HEK293 (cell line): Measurements from ENCODE around the gene HPD.
A peak's percentile ranks its signal among the peaks of the same experiment; 100 is the strongest.

Experiments used
- CTCF ChIA-PET: fragments of 350-600 bp; formaldehyde crosslinking; extraction: SDS; loops from one replicate; lab custom pipeline; 2021; ENCODE audit warnings: antibody characterized with exemption; lab: Yijun Ruan, JAX
- POLR2A ChIA-PET: fragments of 300-600 bp; formaldehyde crosslinking; extraction: SDS; loops from one replicate; lab custom pipeline; 2020; ENCODE audit warnings: antibody characterized with exemption, inconsistent platforms; lab: Yijun Ruan, JAX
- H3K27ac ChIP-seq: fragments of 200-500 bp; sonication (Bioruptor generic); 2 replicates; pipeline ENCODE4 v1.5.1; 2014; ENCODE audit warnings: low read depth, low read length, control low read depth, inconsistent platforms; ENCODE audit errors: extremely low read depth
- H3K36me3 ChIP-seq, 2 experiments: fragments of 200-500 bp in 1 of 2; sonication (Bioruptor generic) in 1 of 2; 1 replicate in 1 of 2; 2 replicates in 1 of 2; pipeline ENCODE4 v1.5.1; 2014 to 2017; ENCODE audit warnings: inconsistent platforms in 2 of 2, low read length in 2 of 2; ENCODE audit not compliant: control insufficient read depth in 2 of 2, insufficient read depth in 1 of 2
- H3K4me1 ChIP-seq: fragments of 200-500 bp; sonication (Bioruptor generic); 2 replicates; pipeline ENCODE4 v1.5.1; 2014; ENCODE audit warnings: mild to moderate bottlenecking, low read length, inconsistent platforms; ENCODE audit not compliant: control insufficient read depth, insufficient read depth
- H3K4me3 ChIP-seq: 2 replicates; pipeline ENCODE4 v1.5.1; 2011; ENCODE audit warnings: low read depth, mild to moderate bottlenecking, control low read depth, low read length, moderate library complexity
- H3K9me3 ChIP-seq: fragments of 200-500 bp; sonication (Bioruptor generic); 2 replicates; pipeline ENCODE4 v1.5.1; 2014; ENCODE audit warnings: low read depth, low read length, inconsistent platforms; ENCODE audit not compliant: control insufficient read depth, insufficient read depth
- FEZF1 ChIP-seq: fragments of 450-650 bp; formaldehyde crosslinking; IDR thresholded peaks from 2 replicates; pipeline ENCODE4 v1.5.1; 2016; ENCODE audit warnings: missing biosample characterization, missing genetic modification characterization
- GFI1B ChIP-seq: fragments of 450-650 bp; formaldehyde crosslinking; IDR thresholded peaks from 2 replicates; pipeline ENCODE4 v1.5.1; 2016; ENCODE audit warnings: missing biosample characterization, missing genetic modification characterization
- HIC1 ChIP-seq: fragments of 450-650 bp; formaldehyde crosslinking; IDR thresholded peaks from 2 replicates; pipeline ENCODE4 v1.5.1; 2016; ENCODE audit warnings: missing biosample characterization, missing genetic modification characterization
- KLF10 ChIP-seq: fragments of 450-650 bp; IDR thresholded peaks from 2 replicates; pipeline ENCODE4 v1.5.1; 2018; ENCODE audit warnings: missing biosample characterization, mild to moderate bottlenecking, missing genetic modification characterization
- KLF16 ChIP-seq: fragments of 450-650 bp; formaldehyde crosslinking; IDR thresholded peaks from 2 replicates; pipeline ENCODE4 v1.5.1; 2017; ENCODE audit warnings: missing biosample characterization, missing genetic modification characterization
- SETDB1 ChIP-seq: IDR thresholded peaks from one replicate; pipeline ENCODE4 v1.6.1; 2017; ENCODE audit warnings: mild to moderate bottlenecking, low read length, moderate library complexity, mixed read lengths; ENCODE audit not compliant: insufficient read length
- WT1 ChIP-seq: fragments of 450-650 bp; formaldehyde crosslinking; IDR thresholded peaks from 2 replicates; pipeline ENCODE4 v1.5.1; 2016; ENCODE audit warnings: missing biosample characterization, missing genetic modification characterization
- ZNF19 ChIP-seq: fragments of 450-650 bp; formaldehyde crosslinking; IDR thresholded peaks from 2 replicates; pipeline ENCODE4; 2016; ENCODE audit warnings: missing biosample characterization, missing genetic modification characterization, low read depth
- ZNF2 ChIP-seq: fragments of 450-650 bp; formaldehyde crosslinking; IDR thresholded peaks from 2 replicates; pipeline ENCODE4 v1.5.1; 2016; ENCODE audit warnings: missing biosample characterization, missing genetic modification characterization
- ZNF214 ChIP-seq: fragments of 450-650 bp; formaldehyde crosslinking; IDR thresholded peaks from 2 replicates; pipeline ENCODE4 v1.5.1; 2017; ENCODE audit warnings: missing biosample characterization, mild to moderate bottlenecking, missing genetic modification characterization, borderline replicate concordance
- ZNF223 ChIP-seq: fragments of 450-650 bp; formaldehyde crosslinking; IDR thresholded peaks from 2 replicates; pipeline ENCODE4 v1.5.1; 2016; ENCODE audit warnings: missing biosample characterization, missing genetic modification characterization
- ZNF239 ChIP-seq: fragments of 450-650 bp; formaldehyde crosslinking; IDR thresholded peaks from 2 replicates; pipeline ENCODE4 v1.5.1; 2016; ENCODE audit warnings: missing biosample characterization, missing genetic modification characterization
- ZNF335 ChIP-seq: fragments of 450-650 bp; formaldehyde crosslinking; conservative IDR thresholded peaks from 2 replicates; pipeline ENCODE4 v1.5.1; 2016; ENCODE audit warnings: missing biosample characterization, missing genetic modification characterization
- ZNF391 ChIP-seq: fragments of 450-650 bp; formaldehyde crosslinking; IDR thresholded peaks from 2 replicates; pipeline ENCODE4 v1.5.1; 2016; ENCODE audit warnings: low read depth, missing biosample characterization, missing genetic modification characterization, borderline replicate concordance
- ZNF473 ChIP-seq: fragments of 450-650 bp; formaldehyde crosslinking; IDR thresholded peaks from 2 replicates; pipeline ENCODE4 v1.5.1; 2017; ENCODE audit warnings: missing biosample characterization, missing genetic modification characterization
- ZNF571 ChIP-seq: fragments of 450-650 bp; formaldehyde crosslinking; IDR thresholded peaks from 2 replicates; pipeline ENCODE4 v1.5.0; 2017; ENCODE audit warnings: missing biosample characterization, missing genetic modification characterization
- ZNF610 ChIP-seq: fragments of 450-650 bp; formaldehyde crosslinking; IDR thresholded peaks from 2 replicates; pipeline ENCODE4 v1.5.1; 2016; ENCODE audit warnings: missing biosample characterization, missing genetic modification characterization, borderline replicate concordance
- ZNF621 ChIP-seq: fragments of 450-650 bp; formaldehyde crosslinking; IDR thresholded peaks from 2 replicates; pipeline ENCODE4 v1.5.1; 2017; ENCODE audit warnings: missing biosample characterization, missing genetic modification characterization
- ZNF629 ChIP-seq: fragments of 450-650 bp; formaldehyde crosslinking; IDR thresholded peaks from 2 replicates; pipeline ENCODE4 v1.5.1; 2017; ENCODE audit warnings: missing biosample characterization, missing genetic modification characterization
- ZNF654 ChIP-seq: fragments of 450-650 bp; formaldehyde crosslinking; IDR thresholded peaks from 2 replicates; pipeline ENCODE4 v1.5.1; 2016; ENCODE audit warnings: low read depth, missing biosample characterization, missing genetic modification characterization
- ZNF677 ChIP-seq: fragments of 450-650 bp; IDR thresholded peaks from 2 replicates; pipeline ENCODE4 v1.5.0; 2018; ENCODE audit warnings: missing biosample characterization, mild to moderate bottlenecking, missing genetic modification characterization, moderate library complexity
- ZSCAN23 ChIP-seq: fragments of 450-650 bp; formaldehyde crosslinking; IDR thresholded peaks from 2 replicates; pipeline ENCODE4 v1.5.1; 2016; ENCODE audit warnings: missing biosample characterization, missing genetic modification characterization
- TF ChIP-seq, protein P1 (sequence below): fragments of 450-650 bp; formaldehyde crosslinking; IDR thresholded peaks from 2 replicates; pipeline ENCODE4 v1.5.1; 2016; ENCODE audit warnings: missing biosample characterization, missing genetic modification characterization
- TF ChIP-seq, protein P2 (sequence below): fragments of 450-650 bp; formaldehyde crosslinking; IDR thresholded peaks from 2 replicates; pipeline ENCODE4 v1.5.1; 2017; ENCODE audit warnings: missing biosample characterization, missing genetic modification characterization

The HPD gene

DNA sequence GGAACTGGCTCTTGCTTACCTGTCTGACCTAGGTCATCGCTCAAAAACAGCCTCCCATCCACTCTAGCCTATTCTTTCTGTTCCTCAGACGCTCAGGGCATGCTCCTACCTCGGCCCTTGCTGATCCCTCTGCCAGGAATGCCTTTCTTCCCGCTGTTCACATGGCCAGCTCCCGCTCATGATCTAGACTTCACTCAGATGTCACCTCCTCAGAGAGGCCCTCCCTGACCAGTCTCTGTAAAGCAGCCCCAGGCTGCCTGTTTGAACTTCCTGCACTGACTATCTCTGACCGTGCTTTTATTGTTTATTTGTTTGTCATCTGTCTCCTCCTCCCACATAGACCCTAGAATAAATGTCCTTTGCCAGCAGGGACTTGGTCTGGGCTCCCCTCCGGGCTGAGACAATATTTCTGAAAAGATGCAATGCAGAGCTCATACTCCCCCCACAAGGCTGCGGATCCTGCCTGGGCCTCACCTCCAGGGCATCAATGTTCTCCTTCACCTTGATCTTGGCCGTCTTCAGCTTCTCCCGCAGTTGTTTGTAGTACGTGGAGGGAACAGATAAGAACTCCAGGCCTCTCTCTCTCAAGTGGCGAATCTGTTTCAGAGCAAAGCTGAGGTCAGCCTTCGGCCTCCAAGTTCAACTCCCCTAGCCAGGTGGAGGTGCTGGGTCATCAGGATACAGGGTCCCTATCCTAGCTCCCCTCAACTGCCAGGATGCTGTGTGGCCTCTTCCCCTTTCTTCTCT, 15.2 kb downstream of the HPD start:
- no peak overlapping the region for H3K27ac ChIP-seq
- CTCF ChIA-PET: interaction anchor here (0.6 to 2.3 kb wide), 5 partner anchors 31 to 292 kb away, joined by 3 to 10 read pairs (median 3); no protein-coding TSS in a partner anchor
- H3K4me3 ChIP-seq: no peak overlapping the region
- POLR2A ChIA-PET: interaction anchor here (0.6 to 1.8 kb wide), 4 partner anchors 10 to 263 kb away, joined by 3 to 7 read pairs (median 4); partner anchors contain the start of genes HPD and PSMD9
- peaks cover 5% of the 10 kb centered on the region; the same call in 1 of the 2 replicates for H3K4me1 ChIP-seq
- TF ChIP-seq ZNF473 (no peak), ZNF677 (tag by site-specific recombination) (no peak), KLF10 (tag by site-specific recombination) (no peak), WT1 (peak; percentile 26; the same call in 1 of the 2 replicates), ZNF214 (tag by site-specific recombination) (no peak), ZNF335 (tag by site-specific recombination) (peak; percentile 55), ZNF610 (no peak), FEZF1 (tag by site-specific recombination) (no peak), ZSCAN23 (tag by site-specific recombination) (no peak), ZNF571 (tag by site-specific recombination) (no peak), KLF16 (tag by site-specific recombination) (no peak), ZNF654 (tag by site-specific recombination) (no peak), ZNF391 (tag by site-specific recombination) (no peak)
- TF ChIP-seq, protein P1, sequence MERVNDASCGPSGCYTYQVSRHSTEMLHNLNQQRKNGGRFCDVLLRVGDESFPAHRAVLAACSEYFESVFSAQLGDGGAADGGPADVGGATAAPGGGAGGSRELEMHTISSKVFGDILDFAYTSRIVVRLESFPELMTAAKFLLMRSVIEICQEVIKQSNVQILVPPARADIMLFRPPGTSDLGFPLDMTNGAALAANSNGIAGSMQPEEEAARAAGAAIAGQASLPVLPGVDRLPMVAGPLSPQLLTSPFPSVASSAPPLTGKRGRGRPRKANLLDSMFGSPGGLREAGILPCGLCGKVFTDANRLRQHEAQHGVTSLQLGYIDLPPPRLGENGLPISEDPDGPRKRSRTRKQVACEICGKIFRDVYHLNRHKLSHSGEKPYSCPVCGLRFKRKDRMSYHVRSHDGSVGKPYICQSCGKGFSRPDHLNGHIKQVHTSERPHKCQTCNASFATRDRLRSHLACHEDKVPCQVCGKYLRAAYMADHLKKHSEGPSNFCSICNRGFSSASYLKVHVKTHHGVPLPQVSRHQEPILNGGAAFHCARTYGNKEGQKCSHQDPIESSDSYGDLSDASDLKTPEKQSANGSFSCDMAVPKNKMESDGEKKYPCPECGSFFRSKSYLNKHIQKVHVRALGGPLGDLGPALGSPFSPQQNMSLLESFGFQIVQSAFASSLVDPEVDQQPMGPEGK (tag by site-specific recombination): no peak
- TF ChIP-seq, protein P2, sequence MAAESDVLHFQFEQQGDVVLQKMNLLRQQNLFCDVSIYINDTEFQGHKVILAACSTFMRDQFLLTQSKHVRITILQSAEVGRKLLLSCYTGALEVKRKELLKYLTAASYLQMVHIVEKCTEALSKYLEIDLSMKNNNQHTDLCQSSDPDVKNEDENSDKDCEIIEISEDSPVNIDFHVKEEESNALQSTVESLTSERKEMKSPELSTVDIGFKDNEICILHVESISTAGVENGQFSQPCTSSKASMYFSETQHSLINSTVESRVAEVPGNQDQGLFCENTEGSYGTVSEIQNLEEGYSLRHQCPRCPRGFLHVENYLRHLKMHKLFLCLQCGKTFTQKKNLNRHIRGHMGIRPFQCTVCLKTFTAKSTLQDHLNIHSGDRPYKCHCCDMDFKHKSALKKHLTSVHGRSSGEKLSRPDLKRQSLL (tag by site-specific recombination): no peak
- no peaks in the 10 kb centered on the region for H3K36me3 ChIP-seq
- H3K9me3 ChIP-seq: no peaks in the 10 kb centered on the region

DNA sequence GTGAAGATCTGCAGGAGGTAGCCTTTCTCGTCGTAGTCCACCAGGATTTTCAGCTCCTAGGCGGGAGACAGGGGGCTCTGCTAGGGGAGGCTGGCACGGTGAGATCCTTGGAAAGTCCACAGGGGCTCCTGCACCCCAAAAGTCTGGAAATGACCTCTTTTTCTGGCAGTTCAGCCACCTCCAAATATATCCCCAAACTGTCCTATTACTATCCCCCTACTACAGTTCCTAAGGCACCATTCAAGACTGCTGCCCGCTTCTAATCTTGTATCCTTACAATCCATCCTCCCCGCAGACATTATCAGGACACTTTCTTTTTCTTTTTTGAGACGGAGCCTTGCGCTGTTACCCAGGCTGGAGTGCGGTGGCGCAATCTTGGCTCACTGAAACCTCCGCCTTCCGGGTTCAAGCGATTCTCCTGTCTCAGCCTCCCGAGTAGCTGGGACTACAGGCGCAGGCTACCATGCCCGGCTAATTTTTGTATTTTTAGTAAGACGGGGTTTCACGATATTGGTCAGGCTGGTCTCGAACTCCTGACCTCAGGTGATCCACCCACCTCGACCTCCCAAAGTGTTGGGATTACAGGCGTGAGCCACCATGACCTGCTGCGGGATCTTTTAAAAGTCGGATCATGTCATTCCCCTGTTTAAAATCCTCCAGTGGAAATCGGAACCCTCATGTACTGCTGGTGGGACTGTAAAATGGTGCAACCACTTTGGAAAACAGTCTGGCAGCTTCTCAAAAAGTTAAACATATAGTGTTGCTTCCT, 18.5 kb downstream of the HPD start:
- POLR2A ChIA-PET: interaction anchor here (0.9 kb wide), 1 partner anchor 38 kb away, joined by 3 read pairs; no protein-coding TSS in a partner anchor
- no peaks in the 10 kb centered on the region for H3K9me3 ChIP-seq

More for the DNA sequence above, 18.5 kb downstream of the HPD start:
- Histone ChIP-seq H3K4me1 (peaks cover 5% of the 10 kb centered on the region; the same call in 1 of the 2 replicates), H3K36me3 (no peaks in the 10 kb centered on the region), H3K27ac (peak overlapping the region; percentile 46; the same call in 1 of the 2 replicates), H3K4me3 (peak overlapping the region; percentile 55)
- CTCF ChIA-PET: interaction anchor here (1.1 to 3.6 kb wide), 2 partner anchors 16 to 29 kb away, joined by 5 to 24 read pairs; no protein-coding TSS in a partner anchor
- TF ChIP-seq ZNF223 (tag by site-specific recombination) (no peak), SETDB1 (no peak), ZNF621 (tag by site-specific recombination) (no peak), ZNF629 (tag by site-specific recombination) (0 out of 2 replicates have a peak, but pooled peaks have one; percentile 0), ZNF19 (tag by site-specific recombination) (no peak), ZNF239 (tag by site-specific recombination) (peak; percentile 93), GFI1B (no peak), ZNF2 (tag by site-specific recombination) (0 out of 2 replicates have a peak, but pooled peaks have one; percentile 10), HIC1 (tag by site-specific recombination) (no peak)
